Measurements from ENCODE around the gene MRE11. TPM values are rescaled to one million over a fixed set of nuclear protein-coding genes. Genes with fewer than 3 reads are reported as not detected.

Gene MRE11
- total RNA-seq, result 43.8 and 45.9 TPM in 2 replicates

DNA sequence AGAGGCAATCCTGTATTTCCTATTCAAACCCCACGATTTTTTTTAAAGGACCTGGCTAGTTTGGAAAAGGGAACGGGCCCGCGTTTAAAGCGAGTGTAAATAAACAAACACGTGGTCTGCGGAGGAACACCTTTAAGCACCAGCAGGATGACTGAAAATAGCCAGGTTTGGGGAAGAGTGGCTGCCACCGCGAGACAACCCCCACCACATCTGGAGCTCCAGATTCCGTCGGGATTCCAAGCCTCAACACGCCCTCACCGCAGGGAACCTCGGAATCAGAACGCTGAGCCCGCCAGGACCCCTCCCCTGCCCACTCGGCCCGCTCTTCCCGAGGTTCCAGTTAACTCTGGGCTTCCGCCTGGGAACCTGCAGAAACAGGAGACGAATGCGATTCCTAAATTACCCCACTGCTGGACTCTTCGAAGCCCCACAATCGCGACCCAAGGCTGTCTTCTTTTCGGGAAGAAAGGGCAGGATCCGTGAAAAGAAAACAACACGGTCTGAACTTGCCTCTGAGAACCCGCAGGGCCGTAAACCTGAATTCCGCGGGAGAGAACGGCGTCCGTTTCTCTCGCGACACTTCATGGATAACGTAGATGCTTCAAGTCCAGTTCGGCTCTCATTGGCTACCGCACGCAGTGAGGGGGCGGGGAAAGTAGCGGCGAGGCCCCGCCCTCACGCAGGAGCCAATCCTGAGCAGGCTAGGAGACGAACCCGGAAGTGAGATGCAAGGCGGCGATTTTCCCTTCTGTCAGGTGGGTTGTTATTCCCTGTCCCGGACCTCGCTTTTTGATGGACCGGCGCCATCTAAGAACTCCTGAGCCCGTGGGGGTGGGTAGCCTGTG, at the start of gene MRE11, which contains the start of gene ANKRD49:
Gene MRE11 (minus strand): TSS at position 564 of the 845 bp plus-strand sequence. CDS start 1,043 bp downstream, outside the sequence.
Gene ANKRD49 (plus strand): TSS at position 704 of the 845 bp plus-strand sequence. CDS start 2,710 bp downstream, outside the sequence.
- Mint-ChIP-seq H3K27me3 (ENCODE audit: insufficient read depth) (no peaks in the 10 kb centered on the region), H3K36me3 (ENCODE audit: low read depth) (peaks cover 29% of the 10 kb centered on the region), H3K27ac (peak within 1 kb of the TSS; percentile 92), H3K9me3 (no peaks in the 10 kb centered on the region), H3K4me3 (peak within 1 kb of the TSS; percentile 94), H3K4me1 (ENCODE audit: low read depth) (peaks cover 36% of the 10 kb centered on the region)
- intact Hi-C loops (cut with micrococcal nuclease), result loop anchor here (1.0 to 10.0 kb wide), 13 partner anchors 20 to 1296 kb away; partner anchors contain the start of genes C11orf54, CEP295, CWC15 and FAM76B
- peak; percentile 96 for DNase-seq (ENCODE audit: low spot score)

DNA sequence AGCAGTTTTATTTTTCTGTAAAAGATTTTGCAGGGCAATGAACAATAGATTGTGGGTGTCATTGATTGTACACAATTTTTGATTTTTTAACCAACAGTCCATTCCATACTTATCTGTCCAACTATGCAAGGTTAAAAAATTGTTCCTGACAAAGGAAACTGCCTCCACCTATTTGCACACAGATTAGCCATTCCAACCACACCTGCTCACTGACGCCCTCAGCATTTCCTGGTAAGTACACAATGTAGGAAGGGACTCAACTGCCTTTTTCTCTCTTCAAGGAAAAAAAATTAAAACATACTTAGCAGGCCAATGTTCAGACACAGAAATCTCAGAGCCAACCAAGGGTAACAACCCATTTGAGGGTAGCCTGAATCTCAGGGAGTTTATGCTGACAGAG, 45.8 kb upstream of the MRE11 start:
- DNase-seq (ENCODE audit: low spot score), result no peak
- Mint-ChIP-seq H3K9me3 (no peaks in the 10 kb centered on the region), H3K4me3 (no peak overlapping the region), H3K36me3 (ENCODE audit: low read depth) (no peaks in the 10 kb centered on the region), H3K27ac (no peak overlapping the region), H3K4me1 (ENCODE audit: low read depth) (peaks cover 12% of the 10 kb centered on the region), H3K27me3 (ENCODE audit: insufficient read depth) (peaks cover 22% of the 10 kb centered on the region)
- intact Hi-C loops (cut with micrococcal nuclease), result no loop called here

DNA sequence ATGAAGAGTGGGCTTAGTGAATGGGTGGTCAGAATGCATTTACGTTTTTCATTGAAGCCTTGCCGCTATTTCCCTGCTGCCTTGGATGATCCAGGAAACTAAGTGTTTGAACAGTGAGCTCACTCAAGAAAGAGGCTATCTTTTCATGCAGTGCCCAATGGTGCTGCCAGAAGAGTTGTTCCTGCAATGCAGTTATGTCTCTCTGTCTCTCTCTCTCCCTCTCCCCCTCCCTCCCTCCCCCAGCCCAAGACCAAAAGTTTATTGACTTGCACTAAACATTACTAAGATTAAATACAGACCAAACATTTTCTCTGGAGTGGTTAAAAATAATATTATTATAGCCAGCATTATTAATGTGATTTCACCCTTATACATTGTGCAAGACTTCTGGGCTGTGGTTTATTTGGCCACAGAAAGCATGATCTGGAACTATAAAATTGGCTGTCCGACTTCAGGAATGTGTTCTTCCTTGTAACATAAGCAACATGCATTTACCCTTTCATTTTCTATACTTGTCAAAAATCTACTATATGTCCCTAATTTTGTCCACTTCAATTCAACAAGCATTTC, 43.5 kb upstream of the MRE11 start:
- Mint-ChIP-seq H3K27ac (no peak overlapping the region), H3K4me3 (no peak overlapping the region), H3K4me1 (ENCODE audit: low read depth) (no peaks in the 10 kb centered on the region), H3K9me3 (no peaks in the 10 kb centered on the region), H3K27me3 (ENCODE audit: insufficient read depth) (peaks cover 32% of the 10 kb centered on the region), H3K36me3 (ENCODE audit: low read depth) (no peaks in the 10 kb centered on the region)
- intact Hi-C loops (cut with micrococcal nuclease), result no loop called here
- DNase-seq (ENCODE audit: low spot score), result no peak

DNA sequence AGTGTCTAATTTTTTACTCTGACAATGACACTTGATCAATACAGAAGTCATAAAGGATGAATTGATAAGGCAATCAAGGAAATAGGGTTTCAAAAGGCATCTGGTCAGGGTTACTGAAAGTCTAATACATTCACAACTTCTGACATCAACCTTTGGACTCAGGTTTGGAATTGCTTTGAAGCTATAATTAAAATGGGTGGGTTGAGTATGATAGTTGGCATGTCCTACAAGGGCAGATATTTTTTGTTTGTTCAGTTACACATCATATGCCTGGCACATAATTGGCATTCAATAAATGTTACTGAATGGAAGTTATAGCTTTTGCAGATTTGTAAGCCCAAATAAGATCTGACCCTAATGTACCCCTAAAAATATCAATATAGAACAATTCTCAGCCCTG, 42.7 kb upstream of the MRE11 start:
- intact Hi-C loops (cut with micrococcal nuclease), result no loop called here
- no peak overlapping the region for H3K27ac Mint-ChIP-seq
- no peaks in the 10 kb centered on the region for H3K4me1 Mint-ChIP-seq (ENCODE audit: low read depth)
- H3K4me3 Mint-ChIP-seq, result no peak overlapping the region
- no peak for DNase-seq (ENCODE audit: low spot score)
- H3K27me3 Mint-ChIP-seq (ENCODE audit: insufficient read depth), result peaks cover 32% of the 10 kb centered on the region
- no peaks in the 10 kb centered on the region for H3K9me3 Mint-ChIP-seq
- no peaks in the 10 kb centered on the region for H3K36me3 Mint-ChIP-seq (ENCODE audit: low read depth)

DNA sequence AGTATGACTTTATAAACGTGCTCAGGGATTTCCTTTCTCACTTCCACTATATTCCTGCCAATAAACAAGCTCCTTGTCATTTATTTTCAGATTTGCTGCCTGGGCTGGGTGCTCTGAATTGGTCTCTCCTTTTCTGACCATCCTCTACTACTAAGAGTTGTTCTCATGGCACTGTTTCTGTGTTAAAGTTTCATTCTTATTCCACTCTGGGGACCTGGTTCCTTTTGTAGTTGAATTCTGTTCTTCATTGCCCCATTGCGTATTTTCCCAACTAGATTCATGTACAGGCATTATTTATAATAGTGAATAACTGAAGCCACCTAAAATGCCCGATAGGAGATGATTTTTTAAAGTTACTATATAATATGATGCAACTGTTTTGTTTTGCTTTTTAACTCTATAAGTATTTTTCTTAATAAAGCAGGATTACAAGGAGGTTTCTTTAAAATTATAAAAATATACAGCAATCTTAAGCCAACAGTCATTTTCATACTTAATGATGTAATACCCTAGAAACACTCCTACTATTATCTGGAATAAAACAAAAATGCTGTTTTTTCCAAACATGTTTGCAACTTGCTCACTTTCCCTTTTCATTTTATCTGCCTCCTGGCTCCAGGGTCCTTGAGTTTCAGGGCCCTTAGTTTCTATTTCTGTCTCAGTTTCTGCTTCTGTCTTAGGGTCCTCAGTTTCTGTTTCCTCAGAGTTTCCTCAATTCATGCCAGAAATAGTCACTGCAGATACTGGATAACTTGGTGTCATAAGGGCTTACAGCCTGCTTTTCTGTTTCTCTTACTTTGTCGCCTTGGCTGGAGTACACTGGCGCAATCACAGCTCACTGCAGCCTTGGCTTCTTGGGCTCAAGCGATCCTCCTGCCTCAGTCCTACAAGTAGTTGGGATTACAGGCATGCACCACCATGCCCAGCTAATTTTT, 40.3 kb upstream of the MRE11 start:
- intact Hi-C loops (cut with micrococcal nuclease), result no loop called here
- peaks cover 30% of the 10 kb centered on the region for H3K27me3 Mint-ChIP-seq (ENCODE audit: insufficient read depth)
- H3K27ac Mint-ChIP-seq, result no peak overlapping the region
- H3K4me1 Mint-ChIP-seq (ENCODE audit: low read depth), result no peaks in the 10 kb centered on the region
- H3K9me3 Mint-ChIP-seq, result no peaks in the 10 kb centered on the region
- DNase-seq (ENCODE audit: low spot score), result no peak
- no peaks in the 10 kb centered on the region for H3K36me3 Mint-ChIP-seq (ENCODE audit: low read depth)
- no peak overlapping the region for H3K4me3 Mint-ChIP-seq

DNA sequence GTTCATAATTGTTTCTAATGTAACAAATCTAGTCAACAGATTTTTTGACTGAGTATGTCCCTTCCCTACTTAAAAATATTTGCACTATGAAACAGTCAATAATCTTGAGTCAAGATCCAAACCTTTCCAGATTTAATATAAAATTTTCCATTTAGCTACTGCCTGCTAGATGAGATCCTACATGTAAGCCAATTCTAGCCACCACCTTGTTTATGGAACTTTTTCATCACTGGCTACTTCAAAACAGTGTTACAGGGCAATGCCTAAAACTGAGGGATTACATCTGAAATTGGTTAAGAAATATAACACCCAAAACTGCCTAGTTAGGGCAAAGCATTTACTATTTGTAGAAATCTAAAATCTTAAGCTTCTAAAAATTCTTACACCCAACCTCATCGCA, 39.6 kb upstream of the MRE11 start:
- intact Hi-C loops (cut with micrococcal nuclease), result no loop called here
- Mint-ChIP-seq H3K9me3 (no peaks in the 10 kb centered on the region), H3K4me1 (ENCODE audit: low read depth) (no peaks in the 10 kb centered on the region), H3K27me3 (ENCODE audit: insufficient read depth) (peaks cover 36% of the 10 kb centered on the region), H3K36me3 (ENCODE audit: low read depth) (no peaks in the 10 kb centered on the region), H3K4me3 (no peak overlapping the region), H3K27ac (no peak overlapping the region)
- DNase-seq (ENCODE audit: low spot score), result no peak

DNA sequence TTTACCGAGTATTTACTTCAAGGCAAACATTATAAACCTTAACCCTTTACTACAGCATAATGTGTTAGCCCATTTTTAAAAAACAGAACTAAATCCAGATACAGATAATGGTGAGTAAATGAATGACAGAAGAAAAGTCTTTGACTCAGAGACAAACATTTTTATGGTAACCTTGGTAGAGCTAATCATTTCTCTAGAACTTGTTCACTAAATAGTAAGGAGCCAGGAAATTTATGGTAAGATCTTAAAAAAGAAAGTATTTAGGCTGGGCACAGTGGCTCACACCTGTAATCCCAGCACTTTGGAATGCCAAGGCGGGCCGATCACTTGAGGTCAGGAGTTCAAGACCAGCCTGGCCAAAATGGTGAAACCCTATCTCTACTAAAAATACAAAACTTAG, 38.6 kb upstream of the MRE11 start:
- no peak overlapping the region for H3K4me3 Mint-ChIP-seq
- no peak overlapping the region for H3K27ac Mint-ChIP-seq
- peaks cover 36% of the 10 kb centered on the region for H3K27me3 Mint-ChIP-seq (ENCODE audit: insufficient read depth)
- H3K4me1 Mint-ChIP-seq (ENCODE audit: low read depth), result no peaks in the 10 kb centered on the region
- no peaks in the 10 kb centered on the region for H3K36me3 Mint-ChIP-seq (ENCODE audit: low read depth)
- no peak for DNase-seq (ENCODE audit: low spot score)
- no peaks in the 10 kb centered on the region for H3K9me3 Mint-ChIP-seq
- intact Hi-C loops (cut with micrococcal nuclease), result no loop called here

DNA sequence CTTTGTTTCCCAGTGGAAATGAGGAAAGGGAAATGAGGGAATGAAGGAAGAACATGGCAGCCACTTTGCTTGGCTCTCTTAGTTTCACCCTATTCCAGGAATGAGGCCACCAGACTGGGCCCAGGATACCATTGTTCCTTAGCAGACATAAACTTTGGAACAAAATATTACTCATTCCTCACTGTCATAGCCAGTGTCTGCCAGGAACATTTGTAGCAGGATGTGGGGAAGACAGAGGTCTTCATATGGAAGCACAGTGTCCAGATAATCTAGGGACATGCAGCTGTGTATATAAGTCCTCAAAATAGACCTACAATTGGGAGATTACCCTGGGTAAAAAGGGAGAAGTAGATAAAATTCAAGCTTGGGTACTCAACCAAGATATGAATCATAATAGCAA, 34.9 kb upstream of the MRE11 start:
- Mint-ChIP-seq H3K27ac (no peak overlapping the region), H3K4me1 (ENCODE audit: low read depth) (no peaks in the 10 kb centered on the region), H3K27me3 (ENCODE audit: insufficient read depth) (peaks cover 33% of the 10 kb centered on the region), H3K9me3 (no peaks in the 10 kb centered on the region), H3K36me3 (ENCODE audit: low read depth) (no peaks in the 10 kb centered on the region), H3K4me3 (no peak overlapping the region)
- intact Hi-C loops (cut with micrococcal nuclease), result loop anchor here (10.0 kb wide), 1 partner anchor 236 kb away; the partner anchor contains the start of gene AMOTL1
- no peak for DNase-seq (ENCODE audit: low spot score)

DNA sequence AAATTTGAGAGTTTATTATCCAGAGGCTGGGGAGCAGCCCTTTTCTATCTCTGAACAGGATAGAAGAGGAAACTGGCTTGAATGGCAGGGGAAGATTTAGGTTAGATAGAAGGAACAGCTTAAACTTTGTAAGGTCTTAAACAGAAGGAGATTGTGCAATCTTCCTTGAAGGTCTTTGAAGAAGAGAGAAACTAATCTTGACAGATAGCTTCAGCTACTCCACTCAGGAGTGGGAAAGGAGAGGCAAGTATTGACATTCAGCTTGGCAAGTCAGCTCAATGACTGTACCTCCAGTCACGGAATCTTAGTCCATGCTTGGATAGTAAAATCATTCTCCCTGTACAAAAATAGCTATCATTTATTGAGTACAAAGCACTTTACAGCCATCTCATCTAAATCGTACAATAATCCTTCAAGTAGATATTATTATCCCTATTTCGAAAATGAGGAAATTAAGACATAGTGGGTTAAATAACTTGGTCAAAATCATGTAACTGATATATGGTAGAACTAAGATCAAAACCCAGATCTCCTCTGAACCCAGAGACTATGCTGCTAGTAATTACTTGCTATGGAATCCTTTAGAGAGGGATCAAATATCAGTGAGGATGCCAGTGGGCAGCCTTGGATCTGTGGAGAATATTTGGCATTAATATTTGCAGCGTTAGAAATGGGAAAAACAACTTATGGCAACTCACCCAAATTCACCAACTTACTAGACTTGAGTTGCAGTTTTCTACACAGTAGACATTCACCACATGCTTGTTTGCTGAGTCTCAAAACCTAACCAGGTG, 33.2 kb upstream of the MRE11 start:
- no peak for DNase-seq (ENCODE audit: low spot score)
- no peak overlapping the region for H3K27ac Mint-ChIP-seq
- no peaks in the 10 kb centered on the region for H3K36me3 Mint-ChIP-seq (ENCODE audit: low read depth)
- intact Hi-C loops (cut with micrococcal nuclease), result loop anchor here (10.0 kb wide), 1 partner anchor 238 kb away; the partner anchor contains the start of gene AMOTL1
- H3K27me3 Mint-ChIP-seq (ENCODE audit: insufficient read depth), result peaks cover 34% of the 10 kb centered on the region
- H3K4me3 Mint-ChIP-seq, result no peak overlapping the region
- H3K4me1 Mint-ChIP-seq (ENCODE audit: low read depth), result no peaks in the 10 kb centered on the region
- H3K9me3 Mint-ChIP-seq, result no peaks in the 10 kb centered on the region

- no peak for DNase-seq (ENCODE audit: low spot score)
- intact Hi-C loops (cut with micrococcal nuclease), result loop anchor here (10.0 kb wide), 1 partner anchor 239 kb away; the partner anchor contains the start of gene AMOTL1
- H3K4me3 Mint-ChIP-seq, result no peak overlapping the region
- no peaks in the 10 kb centered on the region for H3K9me3 Mint-ChIP-seq
- H3K27me3 Mint-ChIP-seq (ENCODE audit: insufficient read depth), result peaks cover 34% of the 10 kb centered on the region
- no peak overlapping the region for H3K27ac Mint-ChIP-seq
- H3K36me3 Mint-ChIP-seq (ENCODE audit: low read depth), result no peaks in the 10 kb centered on the region
- H3K4me1 Mint-ChIP-seq (ENCODE audit: low read depth), result no peaks in the 10 kb centered on the region
Measured at GRCh38 chr11:94525546-94526324, 32.1 kb upstream of the MRE11 start.

GRCh38 chr11:94524341-94524740, 30.7 kb upstream of the MRE11 start:
- Mint-ChIP-seq H3K4me1 (ENCODE audit: low read depth) (no peaks in the 10 kb centered on the region), H3K36me3 (ENCODE audit: low read depth) (no peaks in the 10 kb centered on the region), H3K9me3 (no peaks in the 10 kb centered on the region), H3K4me3 (no peak overlapping the region), H3K27ac (no peak overlapping the region), H3K27me3 (ENCODE audit: insufficient read depth) (peaks cover 34% of the 10 kb centered on the region)
- DNase-seq (ENCODE audit: low spot score), result no peak
- intact Hi-C loops (cut with micrococcal nuclease), result loop anchor here (10.0 kb wide), 1 partner anchor 240 kb away; the partner anchor contains the start of gene AMOTL1
